IPS-20b (cell line): ENCODE results near the gene TM4SF4.

ENCODE experiments used
- H3K27ac ChIP-seq: one replicate; pipeline ENCODE4 v1.5.1; 2013; ENCODE audit warnings: low read length
- H3K27me3 ChIP-seq: 2 replicates; pipeline ENCODE4 v1.6.1; 2013; ENCODE audit warnings: mild to moderate bottlenecking, low read length, inconsistent platforms; ENCODE audit not compliant: insufficient read depth
- H3K36me3 ChIP-seq: 2 replicates; pipeline ENCODE4 v1.6.1; 2013; ENCODE audit warnings: low read depth, mild to moderate bottlenecking, inconsistent platforms, low read length, moderate library complexity; ENCODE audit not compliant: insufficient read depth
- H3K4me1 ChIP-seq: 2 replicates; pipeline ENCODE4 v1.6.1; 2013; ENCODE audit warnings: mild to moderate bottlenecking, control low read depth, inconsistent platforms, low read length, moderate library complexity; ENCODE audit not compliant: insufficient read depth
- H3K4me3 ChIP-seq: 2 replicates; pipeline ENCODE4 v1.5.1; 2013; ENCODE audit warnings: mild to moderate bottlenecking, low read length, inconsistent platforms
- H3K9ac ChIP-seq: 2 replicates; pipeline ENCODE4 v1.6.1; 2013; ENCODE audit warnings: low read depth, mild to moderate bottlenecking, inconsistent platforms, low read length, moderate library complexity
- H3K9me3 ChIP-seq: 2 replicates; pipeline ENCODE4 v1.6.1; 2013; ENCODE audit warnings: mild to moderate bottlenecking, low read depth, low read length, inconsistent platforms; ENCODE audit not compliant: insufficient read depth

The TM4SF4 gene

DNA sequence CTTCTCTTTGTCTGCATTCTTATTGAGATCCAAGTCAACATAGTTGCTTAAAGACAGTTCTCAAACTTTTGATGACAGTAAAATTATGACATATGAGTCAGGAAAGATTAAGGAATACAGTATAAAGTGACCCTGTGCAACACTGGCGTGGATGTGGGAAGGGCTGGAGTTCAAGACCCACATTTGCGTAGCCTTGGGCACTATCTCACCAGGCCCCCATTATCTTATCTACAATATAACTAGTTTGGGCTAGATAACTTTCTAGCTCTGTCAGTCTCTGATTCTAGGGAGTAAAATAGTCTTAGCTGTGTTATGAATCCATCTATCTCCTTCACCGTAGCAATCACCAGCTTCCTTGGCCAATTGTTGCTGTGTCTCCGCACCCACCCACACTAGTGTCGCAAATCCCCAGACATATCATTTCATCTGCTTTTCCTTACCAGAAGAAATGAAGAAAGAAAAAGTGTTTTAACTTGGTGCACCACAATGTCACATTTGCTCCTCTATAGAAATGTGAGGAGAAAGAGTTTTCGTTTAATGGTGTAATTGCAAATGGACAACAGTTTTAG, 14.9 kb upstream of the TM4SF4 start:
- no peak overlapping the region for H3K27ac ChIP-seq
- H3K9ac ChIP-seq: no peak overlapping the region
- no peaks in the 10 kb centered on the region for H3K9me3 ChIP-seq
- H3K4me3 ChIP-seq: no peak overlapping the region
- H3K27me3 ChIP-seq: no peaks in the 10 kb centered on the region
- H3K4me1 ChIP-seq: no peaks in the 10 kb centered on the region
- H3K36me3 ChIP-seq: no peaks in the 10 kb centered on the region

DNA sequence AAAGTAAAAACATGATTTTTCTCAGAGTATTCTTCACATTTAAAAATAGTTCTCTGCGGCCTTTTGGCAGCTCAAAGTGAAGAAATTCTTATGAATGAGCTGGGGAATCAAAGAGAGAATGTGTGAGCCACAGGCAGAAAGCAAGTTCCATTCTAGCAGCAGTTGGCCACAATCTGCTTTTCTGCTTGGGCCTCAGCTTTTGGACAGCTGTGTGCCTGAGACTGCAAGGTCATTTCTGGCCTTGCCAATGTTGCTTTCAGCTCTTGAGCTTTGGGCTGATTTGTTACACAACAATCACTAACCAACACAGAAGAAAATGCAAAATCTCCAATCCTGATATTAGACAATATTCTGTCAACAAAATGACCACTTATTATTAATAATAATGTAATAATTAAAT, 14.4 kb upstream of the TM4SF4 start:
- H3K36me3 ChIP-seq: no peaks in the 10 kb centered on the region
- no peaks in the 10 kb centered on the region for H3K9me3 ChIP-seq
- no peak overlapping the region for H3K27ac ChIP-seq
- H3K27me3 ChIP-seq: no peaks in the 10 kb centered on the region
- H3K4me3 ChIP-seq: no peak overlapping the region
- no peaks in the 10 kb centered on the region for H3K4me1 ChIP-seq
- no peak overlapping the region for H3K9ac ChIP-seq

DNA sequence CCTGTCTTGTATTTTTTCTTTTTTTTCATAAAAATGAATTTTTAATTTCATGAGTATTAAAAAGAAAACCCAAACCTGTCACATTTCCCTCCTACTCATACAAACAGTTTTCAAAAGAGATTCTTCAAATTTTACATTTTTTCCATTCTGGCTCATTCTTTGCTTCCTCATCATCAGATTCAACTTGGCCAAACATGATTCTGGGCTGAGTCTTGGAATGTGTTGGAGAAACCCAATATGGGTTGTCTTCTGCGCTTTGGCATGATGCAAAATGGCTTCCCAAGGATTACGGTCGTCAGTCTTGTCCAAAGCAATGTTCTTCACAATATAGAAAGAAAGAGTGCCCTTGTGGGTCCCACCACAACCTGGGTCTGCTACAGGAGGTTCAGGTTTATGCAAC, 12.4 kb upstream of the TM4SF4 start:
- no peak overlapping the region for H3K9ac ChIP-seq

DNA sequence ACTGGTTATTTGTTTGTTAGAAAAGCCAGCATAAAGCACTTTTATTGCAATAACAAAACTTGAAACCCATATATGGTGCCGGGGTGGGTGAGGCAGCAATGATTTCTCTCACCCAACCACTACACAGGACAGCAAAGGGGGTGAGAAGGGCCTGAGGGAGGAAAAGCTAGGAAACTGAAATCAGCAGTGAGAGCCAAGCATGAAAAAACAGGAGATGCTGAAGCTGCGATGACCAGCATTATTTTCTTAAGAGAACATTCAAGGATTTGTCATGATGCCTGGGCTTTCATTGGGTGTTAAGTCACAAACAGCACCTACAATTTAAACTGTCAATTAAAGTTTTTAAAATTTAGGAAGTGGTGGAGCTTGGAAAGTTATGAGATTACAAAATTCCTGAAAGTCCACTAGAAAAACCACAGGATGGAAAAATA, 11.9 kb upstream of the TM4SF4 start:
- Histone ChIP-seq H3K4me1 (peaks cover 6% of the 10 kb centered on the region), H3K9ac (no peak overlapping the region), H3K27me3 (no peaks in the 10 kb centered on the region), H3K4me3 (no peak overlapping the region), H3K36me3 (no peaks in the 10 kb centered on the region), H3K27ac (no peak overlapping the region), H3K9me3 (no peaks in the 10 kb centered on the region)

More for the DNA sequence above, 12.4 kb upstream of the TM4SF4 start:
- Histone ChIP-seq H3K4me3 (no peak overlapping the region), H3K4me1 (peaks cover 6% of the 10 kb centered on the region), H3K27me3 (no peaks in the 10 kb centered on the region), H3K36me3 (no peaks in the 10 kb centered on the region), H3K27ac (no peak overlapping the region), H3K9me3 (no peaks in the 10 kb centered on the region)

DNA sequence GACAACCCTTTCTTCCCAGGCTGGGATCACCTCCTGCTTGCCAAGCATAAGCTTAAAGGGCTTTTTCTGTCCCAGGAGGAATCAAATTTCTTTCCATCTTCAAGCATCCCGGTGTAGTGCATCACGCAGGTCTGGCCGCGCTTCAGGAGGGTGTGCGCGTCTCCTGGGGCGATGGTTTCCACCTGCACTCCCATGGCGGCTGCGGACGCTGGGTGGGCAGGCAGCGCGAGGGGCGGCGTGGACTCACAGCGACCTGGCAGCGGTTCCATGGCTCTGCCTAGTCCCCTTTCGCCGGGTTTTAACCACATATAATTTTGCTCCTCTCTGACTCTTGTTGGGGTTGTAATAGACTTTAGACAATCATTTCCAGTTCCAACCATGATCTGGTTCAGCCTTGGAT, 10.6 kb upstream of the TM4SF4 start:
- H3K9me3 ChIP-seq: no peaks in the 10 kb centered on the region
- H3K27ac ChIP-seq: no peak overlapping the region
- no peaks in the 10 kb centered on the region for H3K36me3 ChIP-seq
- no peaks in the 10 kb centered on the region for H3K27me3 ChIP-seq
- no peak overlapping the region for H3K9ac ChIP-seq
- peaks cover 12% of the 10 kb centered on the region for H3K4me1 ChIP-seq
- H3K4me3 ChIP-seq: no peak overlapping the region

DNA sequence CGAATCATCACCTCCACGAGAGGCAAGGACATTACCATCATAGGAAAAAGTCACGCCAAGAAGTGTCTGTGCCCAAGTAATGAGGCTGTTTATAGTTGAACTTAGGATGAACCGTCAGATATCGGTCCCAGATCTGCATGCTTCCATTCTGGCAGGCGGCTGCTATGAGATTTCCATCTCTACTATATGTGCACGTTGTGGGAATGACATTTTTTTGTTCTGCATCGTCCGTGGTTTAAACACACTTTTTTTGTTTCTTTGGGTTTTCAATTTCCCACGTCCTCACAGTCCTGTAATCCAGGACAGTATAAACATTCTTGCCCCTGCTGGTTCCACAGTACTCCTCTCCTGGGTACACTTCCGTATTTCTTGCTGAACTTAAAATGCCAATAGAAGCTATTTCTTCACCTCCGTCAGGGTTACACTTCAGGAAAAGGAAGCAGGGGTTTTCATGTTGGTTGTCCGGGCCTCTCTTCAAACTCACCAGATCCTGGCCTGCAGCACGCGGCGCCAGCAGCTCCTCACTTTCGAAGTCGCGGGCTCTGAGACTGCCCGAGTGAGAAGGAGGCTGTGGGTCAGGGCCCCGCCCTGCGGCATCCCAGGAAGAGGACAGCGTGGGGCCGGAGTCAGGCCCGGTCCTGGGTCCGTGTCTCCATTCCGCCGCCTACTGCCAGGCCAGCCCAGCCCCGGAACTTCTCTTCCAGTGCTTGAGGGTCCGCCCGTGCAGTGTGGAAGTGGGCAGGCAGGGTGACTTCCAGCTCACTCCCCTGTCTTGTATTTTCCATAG, 9.8 kb upstream of the TM4SF4 start:
- H3K4me1 ChIP-seq: peaks cover 16% of the 10 kb centered on the region
- H3K4me3 ChIP-seq: no peak overlapping the region
- no peaks in the 10 kb centered on the region for H3K36me3 ChIP-seq
- H3K9ac ChIP-seq: no peak overlapping the region
- H3K27me3 ChIP-seq: no peaks in the 10 kb centered on the region
- H3K27ac ChIP-seq: no peak overlapping the region
- no peaks in the 10 kb centered on the region for H3K9me3 ChIP-seq

DNA sequence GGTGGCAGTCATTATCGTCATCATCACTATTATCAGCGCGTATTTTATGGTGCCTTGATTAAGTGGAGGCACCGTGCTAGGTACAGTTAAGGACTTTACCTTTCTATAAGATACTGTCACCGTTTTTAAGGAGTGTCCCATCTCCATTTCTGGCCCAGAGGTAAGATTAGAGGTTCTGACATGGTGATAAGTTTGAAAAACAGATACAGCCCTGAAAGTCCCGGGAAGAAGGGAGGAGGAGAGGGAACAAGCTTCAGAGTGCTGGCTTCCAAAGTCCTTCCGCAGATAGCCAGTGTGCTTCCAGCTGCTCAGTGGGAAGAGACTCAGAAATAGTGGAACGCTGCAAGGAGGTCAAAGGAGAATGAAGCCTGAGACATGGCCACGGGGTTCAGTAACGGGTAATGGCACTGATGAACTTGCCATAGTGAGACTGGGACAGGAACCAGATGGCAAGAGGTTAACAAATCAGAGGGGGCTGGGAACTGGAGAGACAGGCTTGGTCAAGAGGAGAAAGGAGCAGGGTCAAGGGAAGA, 9.1 kb upstream of the TM4SF4 start:
- H3K9me3 ChIP-seq: no peaks in the 10 kb centered on the region
- H3K27ac ChIP-seq: no peak overlapping the region
- H3K36me3 ChIP-seq: no peaks in the 10 kb centered on the region
- no peaks in the 10 kb centered on the region for H3K27me3 ChIP-seq
- no peak overlapping the region for H3K9ac ChIP-seq
- no peak overlapping the region for H3K4me3 ChIP-seq
- peaks cover 16% of the 10 kb centered on the region for H3K4me1 ChIP-seq

DNA sequence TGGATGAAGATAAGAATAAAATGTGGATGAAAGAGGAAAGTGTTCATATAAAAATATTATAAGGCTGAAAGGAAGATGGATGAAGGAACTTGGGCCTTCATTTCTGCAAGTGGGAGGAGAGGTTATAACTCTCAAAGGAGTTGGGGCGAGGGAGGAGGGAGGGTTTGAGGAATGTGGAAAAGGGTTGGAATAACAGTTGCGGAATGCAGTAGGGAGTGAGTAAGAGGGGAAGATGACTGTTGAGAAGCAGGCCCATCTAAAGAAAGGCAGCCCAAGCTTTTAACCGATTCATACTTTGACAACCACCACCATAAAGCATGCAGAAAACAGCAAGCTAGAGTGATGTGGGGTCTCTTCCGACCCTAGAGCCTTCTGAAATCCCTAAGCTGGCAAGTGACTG, 8.3 kb upstream of the TM4SF4 start:
- peaks cover 16% of the 10 kb centered on the region for H3K4me1 ChIP-seq
- H3K9me3 ChIP-seq: no peaks in the 10 kb centered on the region
- H3K36me3 ChIP-seq: no peaks in the 10 kb centered on the region
- no peak overlapping the region for H3K9ac ChIP-seq
- H3K4me3 ChIP-seq: no peak overlapping the region
- no peaks in the 10 kb centered on the region for H3K27me3 ChIP-seq
- no peak overlapping the region for H3K27ac ChIP-seq

DNA sequence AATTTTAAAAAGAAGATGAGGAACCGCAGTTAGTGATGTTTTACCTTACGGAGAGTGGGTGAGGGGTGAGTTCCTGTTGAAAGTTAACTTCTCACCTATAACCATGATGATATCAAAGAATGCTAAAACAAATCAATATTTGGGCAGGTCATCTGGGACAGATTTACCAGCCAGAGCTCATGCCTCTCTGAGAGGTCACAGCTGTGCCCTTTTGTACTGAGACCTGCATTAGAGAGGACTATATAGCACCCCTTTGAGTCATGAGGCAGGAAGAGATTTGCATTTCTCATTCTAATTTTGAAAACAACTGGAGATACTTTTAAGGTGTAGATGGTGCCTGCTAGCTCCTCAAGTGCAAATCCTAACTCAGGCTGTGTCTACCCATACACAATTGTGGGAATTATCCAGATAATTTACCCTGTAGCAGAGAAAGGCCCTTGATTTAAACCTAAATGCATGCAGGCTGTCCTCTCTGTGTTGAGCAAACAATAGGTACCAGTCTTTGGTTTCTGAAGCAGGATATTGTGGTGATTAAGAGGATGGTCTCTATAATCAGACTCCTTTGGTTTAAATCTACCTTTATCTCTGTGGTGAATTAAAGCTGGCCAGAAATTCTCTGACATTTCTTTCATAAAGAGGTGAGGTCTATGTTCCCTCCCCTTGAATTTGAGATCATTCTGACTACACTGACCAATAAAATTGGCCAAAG, 5.8 kb upstream of the TM4SF4 start:
- H3K4me1 ChIP-seq: peaks cover 20% of the 10 kb centered on the region
- no peaks in the 10 kb centered on the region for H3K27me3 ChIP-seq
- no peak overlapping the region for H3K4me3 ChIP-seq
- no peak overlapping the region for H3K27ac ChIP-seq
- no peak overlapping the region for H3K9ac ChIP-seq
- H3K36me3 ChIP-seq: no peaks in the 10 kb centered on the region
- H3K9me3 ChIP-seq: no peaks in the 10 kb centered on the region

DNA sequence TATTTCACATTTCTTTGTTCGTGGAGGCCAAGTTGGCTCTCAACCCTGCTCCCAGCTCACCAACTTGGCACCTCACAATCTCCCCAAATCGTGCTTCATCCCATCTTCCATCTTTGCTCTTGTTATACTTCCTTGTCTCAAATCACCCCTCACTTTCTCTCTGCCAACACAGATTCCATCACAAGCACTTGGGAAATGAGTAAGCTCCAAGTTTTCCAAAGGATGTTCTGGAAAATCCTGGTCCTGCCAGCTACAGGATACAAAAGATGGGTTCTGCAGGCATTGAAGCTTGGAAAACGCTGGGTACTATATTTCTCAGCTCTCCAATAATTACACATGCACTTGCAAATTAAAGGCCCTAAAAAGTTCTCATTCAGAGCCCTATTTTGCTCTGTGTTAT, 4.1 kb upstream of the TM4SF4 start:
- H3K27me3 ChIP-seq: no peaks in the 10 kb centered on the region
- H3K27ac ChIP-seq: no peak overlapping the region
- H3K36me3 ChIP-seq: no peaks in the 10 kb centered on the region
- no peak overlapping the region for H3K9ac ChIP-seq
- H3K4me1 ChIP-seq: peaks cover 20% of the 10 kb centered on the region
- no peaks in the 10 kb centered on the region for H3K9me3 ChIP-seq
- H3K4me3 ChIP-seq: no peak overlapping the region

DNA sequence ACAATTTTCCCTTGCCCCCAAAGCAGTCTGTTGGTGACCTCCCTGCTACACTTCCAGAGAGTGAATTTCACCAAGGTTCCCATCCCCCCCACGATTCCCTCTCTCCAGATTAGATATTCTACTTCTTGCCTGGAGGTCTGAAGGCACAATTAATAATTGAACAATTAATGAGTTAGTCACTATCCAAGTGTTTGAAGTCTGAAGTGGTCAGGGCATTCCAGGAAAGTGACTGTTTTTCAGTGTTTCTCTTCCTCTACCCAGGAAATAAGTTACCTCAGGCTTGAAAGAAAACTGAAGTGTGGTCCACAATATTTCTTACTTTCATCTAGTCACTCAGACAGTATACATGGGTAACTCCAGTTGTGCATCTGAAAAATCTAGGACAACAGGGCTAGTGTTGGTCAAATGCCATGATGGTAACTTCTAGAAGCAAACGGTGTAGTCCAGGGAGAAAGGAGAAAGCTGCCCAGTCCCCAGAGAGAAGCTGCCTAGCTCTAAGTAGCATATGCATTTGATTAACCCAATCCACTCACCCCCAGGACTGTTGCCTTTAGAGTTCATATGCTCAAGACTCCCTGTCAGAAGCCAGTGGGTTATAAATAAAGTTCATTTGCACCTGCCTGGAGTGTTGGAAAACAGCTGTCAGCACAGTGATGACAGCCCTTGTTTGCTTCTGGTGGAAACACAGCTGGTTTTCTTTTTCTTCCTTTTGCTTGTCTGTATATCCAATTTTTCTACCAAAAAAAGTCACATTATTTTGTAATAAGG, 2.3 kb upstream of the TM4SF4 start:
- Histone ChIP-seq H3K36me3 (no peaks in the 10 kb centered on the region), H3K4me3 (no peak overlapping the region), H3K27me3 (no peaks in the 10 kb centered on the region), H3K4me1 (peaks cover 14% of the 10 kb centered on the region; the same call in 1 of the 2 replicates), H3K9me3 (no peaks in the 10 kb centered on the region), H3K27ac (no peak overlapping the region), H3K9ac (no peak overlapping the region)
